Gastrocnemius medialis (tissue), 4 donors: ENCODE data around the gene ZFP36L1.

Experiments
- POLR2A ChIP-seq, 2 donors: fragments of 450-650 bp; IDR thresholded peaks; one replicate each; pipeline ENCODE4 v1.6.1; 2017; ENCODE audit warnings: antibody characterized with exemption in 2 of 2, mild to moderate bottlenecking in 2 of 2, moderate library complexity in 2 of 2
- TF ChIP-seq, protein P1 (sequence below), 5 experiments: fragments of 450-650 bp in 3 of 5; fragments of 200-600 bp in 2 of 5; sonication (generic) in 2 of 5; IDR thresholded peaks in 4 of 5; conservative IDR thresholded peaks in 1 of 5; 1 replicate in 4 of 5; 2 replicates in 1 of 5; pipeline ENCODE4 v1.5.1; 2016 to 2019; ENCODE audit warnings: antibody characterized with exemption in 5 of 5, mild to moderate bottlenecking in 3 of 5, moderate library complexity in 3 of 5

DNA sequence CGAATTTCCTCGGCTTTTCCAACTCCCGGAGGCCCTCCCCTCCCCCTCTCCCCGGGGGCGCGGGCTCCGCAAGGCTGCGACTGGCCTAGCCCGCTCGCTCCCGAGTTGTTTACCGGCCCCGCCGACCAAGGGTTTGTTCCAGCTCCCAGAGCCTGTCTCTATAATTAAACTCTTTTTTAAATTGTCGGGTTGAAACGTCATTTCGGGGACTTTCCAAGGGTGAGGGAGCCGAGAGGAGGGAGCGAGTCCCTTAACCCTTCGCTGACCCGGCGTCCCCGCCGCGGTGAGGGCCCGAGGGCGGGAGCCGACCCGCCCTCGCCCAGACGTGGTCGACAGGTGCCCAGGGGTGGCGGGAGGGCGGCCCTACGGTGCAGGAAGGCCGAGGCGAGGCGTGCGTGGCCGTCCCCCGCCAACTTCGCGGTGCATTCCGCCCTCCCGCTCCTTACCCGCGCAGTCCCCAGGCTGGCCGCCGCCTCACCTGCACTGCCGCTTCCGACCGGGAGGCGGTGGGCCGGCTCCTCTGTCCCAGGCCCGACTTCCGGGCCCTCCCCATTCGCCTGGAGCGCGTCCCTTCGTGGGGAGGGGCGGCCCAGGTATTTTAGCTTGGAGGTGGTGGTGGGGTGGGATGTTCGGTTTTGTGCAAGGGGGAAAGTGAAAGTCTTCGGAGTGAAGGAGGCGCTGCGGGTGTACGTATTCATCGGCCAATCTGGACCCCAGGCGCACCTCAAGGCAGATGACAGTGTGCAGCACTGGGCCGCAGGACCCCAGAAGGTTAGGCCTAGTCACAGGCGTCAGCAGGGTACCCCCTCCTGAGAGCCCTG lies 2.9 kb upstream of the ZFP36L1 start:
- TF ChIP-seq, protein P1, sequence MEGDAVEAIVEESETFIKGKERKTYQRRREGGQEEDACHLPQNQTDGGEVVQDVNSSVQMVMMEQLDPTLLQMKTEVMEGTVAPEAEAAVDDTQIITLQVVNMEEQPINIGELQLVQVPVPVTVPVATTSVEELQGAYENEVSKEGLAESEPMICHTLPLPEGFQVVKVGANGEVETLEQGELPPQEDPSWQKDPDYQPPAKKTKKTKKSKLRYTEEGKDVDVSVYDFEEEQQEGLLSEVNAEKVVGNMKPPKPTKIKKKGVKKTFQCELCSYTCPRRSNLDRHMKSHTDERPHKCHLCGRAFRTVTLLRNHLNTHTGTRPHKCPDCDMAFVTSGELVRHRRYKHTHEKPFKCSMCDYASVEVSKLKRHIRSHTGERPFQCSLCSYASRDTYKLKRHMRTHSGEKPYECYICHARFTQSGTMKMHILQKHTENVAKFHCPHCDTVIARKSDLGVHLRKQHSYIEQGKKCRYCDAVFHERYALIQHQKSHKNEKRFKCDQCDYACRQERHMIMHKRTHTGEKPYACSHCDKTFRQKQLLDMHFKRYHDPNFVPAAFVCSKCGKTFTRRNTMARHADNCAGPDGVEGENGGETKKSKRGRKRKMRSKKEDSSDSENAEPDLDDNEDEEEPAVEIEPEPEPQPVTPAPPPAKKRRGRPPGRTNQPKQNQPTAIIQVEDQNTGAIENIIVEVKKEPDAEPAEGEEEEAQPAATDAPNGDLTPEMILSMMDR (IDR thresholded peaks at IDR 0.05 in 4 of 5, conservative IDR thresholded peaks at IDR 0.05 in 1 of 5), result peak; percentile 92 to 97 (median 96)
- peak; percentile 79 to 89 for TF ChIP-seq POLR2A (IDR thresholded peaks at IDR 0.05)
